H1 (cell line): Measurements from ENCODE around the gene VSNL1.

ENCODE experiments used
- ATF2 ChIP-seq: IDR thresholded peaks from 2 replicates; pipeline ENCODE4 v1.6.1; 2012; ENCODE audit warnings: low read length, inconsistent platforms
- CTCF ChIP-seq, 3 experiments: IDR thresholded peaks; 1 replicate in 2 of 3; 2 replicates in 1 of 3; pipeline versions ENCODE4 v1.5.1 to v1.6.1; 2011; ENCODE audit warnings: low read length in 3 of 3, mild to moderate bottlenecking in 3 of 3, inconsistent platforms in 2 of 3, low read depth in 1 of 3, moderate library complexity in 1 of 3; ENCODE audit not compliant: insufficient read depth in 1 of 3; ENCODE audit errors: control extremely low read depth in 1 of 3
- MAX ChIP-seq: IDR thresholded peaks from 2 replicates; pipeline ENCODE4 v1.6.1; 2012; ENCODE audit warnings: inconsistent platforms
- POLR2A ChIP-seq, 2 experiments: IDR thresholded peaks; 1 replicate in 1 of 2; 2 replicates in 1 of 2; pipeline ENCODE4 v1.6.1; 2011; ENCODE audit warnings: low read depth in 2 of 2, low read length in 2 of 2, mild to moderate bottlenecking in 2 of 2; ENCODE audit errors: control extremely low read depth in 1 of 2
- RAD21 ChIP-seq, 2 experiments: IDR thresholded peaks in 1 of 2; conservative IDR thresholded peaks in 1 of 2; 2 replicates each; pipeline ENCODE4 v1.6.1; 2011; ENCODE audit warnings: low read depth in 2 of 2, low read length in 2 of 2, improper control_type of control experiment in 1 of 2, inconsistent platforms in 1 of 2, mild to moderate bottlenecking in 1 of 2, moderate library complexity in 1 of 2
- USF2 ChIP-seq: IDR thresholded peaks from 2 replicates; pipeline ENCODE4 v1.6.1; 2011; ENCODE audit warnings: low read length, improper control_type of control experiment
- YY1 ChIP-seq: IDR thresholded peaks from 2 replicates; pipeline ENCODE4 v1.6.1; 2011; ENCODE audit warnings: low read depth, mild to moderate bottlenecking, low read length
- ZNF274 ChIP-seq: IDR thresholded peaks from 2 replicates; pipeline ENCODE4 v1.7.0; 2012; ENCODE audit warnings: low read length, borderline replicate concordance; ENCODE audit errors: extremely low read depth

DNA sequence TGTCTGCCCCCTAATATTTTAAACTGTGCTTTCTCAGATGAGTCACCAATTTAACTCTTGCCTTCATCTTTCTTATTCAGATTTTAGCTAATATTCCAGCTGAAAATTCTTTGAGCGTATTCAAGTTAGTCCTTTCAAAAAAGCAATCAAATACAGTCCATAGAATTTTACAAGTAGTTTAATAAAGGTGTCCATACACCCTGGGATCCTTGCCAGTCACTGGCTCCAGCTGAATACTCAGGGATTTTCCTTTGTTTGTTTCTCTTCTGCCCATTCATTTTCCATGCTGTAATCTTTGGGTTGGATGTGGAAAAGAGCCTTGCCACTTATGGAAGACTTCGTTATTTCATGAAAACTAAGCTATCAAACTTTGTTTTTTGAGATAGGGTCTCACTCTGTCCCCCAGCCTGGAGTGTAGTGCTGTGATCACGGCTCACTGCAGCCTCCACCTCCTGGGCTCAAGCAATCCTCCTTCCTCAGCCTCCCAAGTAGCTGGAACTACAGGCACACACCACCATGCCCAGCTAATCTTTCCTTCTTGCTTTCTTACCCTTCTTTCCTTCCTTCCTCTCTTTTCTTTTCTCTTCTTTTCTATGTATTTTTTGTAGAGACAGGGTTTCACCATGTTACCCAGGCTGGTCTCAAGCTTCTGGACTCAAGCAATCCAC, 34.0 kb downstream of the VSNL1 start:
- no peak for TF ChIP-seq ATF2
- TF ChIP-seq POLR2A (IDR thresholded peaks at IDR 0.05; ENCODE audit: control extremely low read depth in 1 of 2, low read depth in 2 of 2, low read length in 2 of 2) = no peak
- TF ChIP-seq YY1 = no peak
- no peak for TF ChIP-seq USF2
- no peak for TF ChIP-seq ZNF274
- TF ChIP-seq RAD21 (IDR thresholded peaks at IDR 0.05 in 1 of 2, conservative IDR thresholded peaks at IDR 0.05 in 1 of 2; ENCODE audit: low read depth in 2 of 2, low read length in 2 of 2) = no peak
- TF ChIP-seq CTCF (IDR thresholded peaks at IDR 0.05; ENCODE audit: control extremely low read depth in 1 of 3, insufficient read depth in 1 of 3, low read depth in 1 of 3, low read length in 3 of 3) = no peak
- no peak for TF ChIP-seq MAX
